HG03045 (cell line): Measurements from ENCODE around the gene LPCAT3.

ENCODE experiments used
- ATAC-seq: cut with Tn5 transposase; IDR thresholded peaks from one replicate; pipeline ENCODE4 v1.9.1; 2021; ENCODE audit warnings: mild to moderate bottlenecking, moderate library complexity; ENCODE audit not compliant: unreplicated experiment

The LPCAT3 gene

DNA sequence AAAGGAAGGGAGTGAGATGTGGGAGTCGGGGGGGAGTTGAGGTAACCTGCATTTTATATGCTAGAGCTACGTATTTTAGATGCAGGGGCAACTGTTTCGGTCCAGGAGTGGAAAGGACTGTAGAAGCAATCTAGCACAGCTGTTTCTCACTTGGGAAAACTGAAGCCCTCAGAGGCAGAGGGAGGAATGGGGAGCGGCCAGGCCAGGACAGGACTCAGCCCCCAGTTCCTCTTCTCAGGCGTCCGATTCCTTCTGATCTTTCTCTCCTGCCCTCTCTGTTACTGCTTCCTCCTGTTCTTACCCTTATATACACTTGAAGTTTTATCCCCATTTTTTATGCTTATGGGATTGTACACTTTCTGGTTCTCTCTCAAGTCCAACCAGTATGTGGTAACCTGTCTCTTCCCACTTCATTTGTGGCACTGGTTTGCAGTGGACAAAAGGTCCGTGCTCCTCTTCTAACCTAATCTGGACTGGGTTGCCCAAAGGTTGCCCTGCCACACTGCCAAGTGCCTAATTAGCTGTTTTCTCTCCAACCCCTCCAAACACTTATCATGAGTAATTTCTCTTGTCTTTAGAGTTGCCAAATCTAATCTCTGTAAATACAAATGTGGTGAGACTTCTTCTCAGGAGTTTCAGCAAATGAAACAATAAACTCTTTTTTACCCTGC, 16.2 kb downstream of the LPCAT3 start:
- no peak for ATAC-seq

GRCh38 chr12:6998715-6999451, 19.4 kb downstream of the LPCAT3 start:
- no peak for ATAC-seq

GRCh38 chr12:6996040-6996441, 22.2 kb downstream of the LPCAT3 start:
- ATAC-seq, result no peak

DNA sequence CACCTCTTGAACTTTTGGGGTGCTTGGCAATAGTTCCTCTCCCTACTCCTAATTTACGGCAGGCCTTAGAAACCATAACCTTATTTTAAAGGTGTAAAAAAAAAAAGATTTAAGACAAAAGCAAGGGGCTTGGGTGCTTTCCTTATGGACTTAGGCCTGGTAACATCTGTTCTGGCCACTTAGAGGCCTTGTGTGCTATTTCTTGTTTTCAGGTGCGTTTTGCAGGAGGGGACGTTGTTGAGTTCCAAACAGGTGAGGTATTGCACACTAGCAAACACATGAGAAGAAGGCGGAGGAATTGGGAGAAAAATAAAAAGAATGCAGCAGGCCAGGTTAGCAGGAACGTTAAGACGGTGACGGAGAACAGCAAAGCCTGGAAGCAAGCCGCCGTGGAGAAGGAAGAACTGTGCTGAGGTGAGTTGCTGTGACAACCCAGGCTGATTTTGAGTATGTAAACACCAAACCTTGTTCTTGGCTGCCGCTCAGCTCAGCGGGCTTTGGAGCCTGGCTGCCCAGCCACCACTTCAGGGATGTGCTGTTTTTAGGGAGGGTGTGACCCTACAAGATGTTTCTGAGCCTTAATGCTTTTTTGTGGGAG, 30.2 kb downstream of the LPCAT3 start:
- ATAC-seq, result no peak

GRCh38 chr12:6982532-6982931, 35.7 kb downstream of the LPCAT3 start:
- ATAC-seq, result no peak

GRCh38 chr12:6981152-6982052, 36.9 kb downstream of the LPCAT3 start:
- no peak for ATAC-seq

GRCh38 chr12:6980740-6981139, 37.5 kb downstream of the LPCAT3 start:
- ATAC-seq, result no peak

GRCh38 chr12:6980075-6980474, 38.2 kb downstream of the LPCAT3 start:
- ATAC-seq, result no peak

- ATAC-seq, result no peak
These were observed 38.8 kb downstream of the LPCAT3 start for GRCh38 chr12:6979453-6979852.

GRCh38 chr12:6979021-6979420, 39.3 kb downstream of the LPCAT3 start:
- ATAC-seq, result no peak

DNA sequence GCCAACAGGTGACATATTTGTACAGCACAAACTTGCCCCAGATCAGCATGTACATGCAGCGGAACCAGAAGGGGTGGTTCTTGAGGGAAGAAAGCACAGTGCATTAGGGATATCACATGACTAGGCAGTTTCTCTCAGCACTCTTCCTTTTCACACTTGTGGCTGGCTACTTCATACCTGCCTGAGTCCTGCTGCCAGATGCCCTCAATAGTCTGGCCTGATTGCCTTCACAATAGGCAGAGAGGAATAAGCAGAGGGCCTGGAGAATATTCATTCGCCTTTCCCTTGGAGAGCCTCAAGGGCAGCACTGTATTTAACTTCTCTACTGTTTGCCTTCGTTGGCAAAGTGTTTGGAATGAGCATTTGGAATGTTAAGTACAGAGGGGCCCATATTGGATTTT, 39.7 kb downstream of the LPCAT3 start:
- ATAC-seq, result no peak

- no peak for ATAC-seq
These were observed 40.1 kb downstream of the LPCAT3 start for GRCh38 chr12:6978188-6978587.

DNA sequence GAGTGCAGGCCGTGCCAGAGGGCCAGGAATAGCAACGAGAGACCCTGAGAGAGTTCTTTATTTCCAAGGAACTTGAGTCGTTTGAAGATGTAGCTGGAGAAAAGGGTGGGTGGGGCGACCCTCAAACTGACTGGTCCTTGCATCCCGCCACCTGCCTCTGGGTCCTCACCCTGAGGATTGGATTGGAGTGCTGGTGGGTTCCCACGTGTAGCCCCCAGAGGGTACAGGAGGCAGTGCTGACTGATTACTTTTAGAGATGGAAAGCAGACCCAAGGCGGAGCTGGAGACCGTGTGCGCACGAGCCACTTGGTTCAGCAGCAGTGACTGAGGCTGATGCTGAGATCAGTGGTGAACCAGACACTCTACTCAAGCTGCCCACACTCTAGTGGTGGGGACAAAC, 40.6 kb downstream of the LPCAT3 start:
- no peak for ATAC-seq

DNA sequence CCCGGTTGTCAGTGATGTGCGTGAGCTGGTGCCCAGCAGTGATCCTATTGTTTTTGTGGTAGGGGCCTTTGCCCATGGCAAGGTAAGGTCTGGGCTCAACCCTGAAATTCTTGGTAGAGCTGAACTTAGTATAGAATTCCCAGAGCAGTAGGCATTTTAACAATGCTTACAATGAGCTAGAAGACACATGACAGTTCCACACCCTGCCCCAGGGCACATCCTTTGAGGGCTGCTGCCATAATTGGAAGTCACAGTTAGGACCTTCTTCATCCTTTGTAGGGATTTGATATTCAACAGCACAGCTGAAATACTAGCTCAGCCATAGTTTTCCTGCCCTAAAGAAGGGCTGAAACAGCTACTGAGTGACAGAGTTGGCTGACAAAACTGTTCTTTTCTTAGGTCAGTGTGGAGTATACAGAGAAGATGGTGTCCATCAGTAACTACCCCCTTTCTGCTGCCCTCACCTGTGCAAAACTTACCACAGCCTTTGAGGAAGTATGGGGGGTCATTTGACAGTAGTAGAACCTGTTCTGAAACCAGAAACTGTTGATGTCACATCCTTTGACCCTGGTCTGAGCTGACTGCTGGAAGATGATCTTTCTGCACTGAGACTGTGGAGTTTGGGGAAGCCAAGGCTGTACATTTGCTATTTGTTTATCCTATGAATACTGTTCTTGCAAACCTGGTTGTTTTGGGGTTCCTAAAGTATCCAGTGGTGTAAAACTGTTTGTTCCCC, 42.8 kb downstream of the LPCAT3 start:
- no peak for ATAC-seq

- no peak for ATAC-seq
These were observed 44.1 kb downstream of the LPCAT3 start for GRCh38 chr12:6974180-6974579.

DNA sequence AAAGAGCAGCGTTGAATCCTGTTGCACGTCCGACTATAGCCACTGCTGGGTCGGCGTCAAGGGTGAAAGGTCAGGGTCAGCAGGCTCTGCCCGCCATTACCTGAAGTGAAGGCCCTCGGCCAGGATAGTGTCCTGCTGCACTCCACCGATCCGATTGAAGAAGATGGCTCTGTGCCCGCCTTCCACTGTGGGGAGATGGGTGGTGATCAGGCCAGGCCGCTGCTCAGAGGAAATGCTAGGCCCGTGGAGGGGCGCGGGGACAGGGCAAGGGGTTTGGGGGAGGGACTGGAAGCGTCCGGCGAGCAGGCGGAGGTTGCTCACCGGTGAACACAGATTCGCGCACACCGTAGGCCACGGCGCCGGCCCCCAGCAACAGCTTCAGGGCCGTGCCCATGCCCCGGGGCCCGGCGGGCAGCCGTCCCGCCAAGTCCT, 48.2 kb downstream of the LPCAT3 start:
- no peak for ATAC-seq

GRCh38 chr12:6968426-6968825, 49.9 kb downstream of the LPCAT3 start:
- ATAC-seq, result no peak

- ATAC-seq, result no peak
These were observed 50.6 kb downstream of the LPCAT3 start for GRCh38 chr12:6967651-6968100.

- ATAC-seq, result no peak
These were observed 51.9 kb downstream of the LPCAT3 start for GRCh38 chr12:6966351-6966750.

- ATAC-seq, result no peak
These were observed 52.6 kb downstream of the LPCAT3 start for GRCh38 chr12:6965714-6966113.
